Thymus (tissue), 11 donors: Measurements from ENCODE around the gene GCFC2. TPM values are rescaled to one million over a fixed set of nuclear protein-coding genes. Genes with fewer than 3 reads are reported as not detected.

Experiments used
- DNase-seq, 9 donors: peaks; one replicate each; pipeline ENCODE4 v3.0.0-alpha.2; 2013; ENCODE audit warnings: low spot score in 9 of 9, low read depth in 6 of 9, missing footprints in 1 of 9
- H3K27ac ChIP-seq, 2 donors: one replicate each; pipeline ENCODE4 v1.5.1; 2013; ENCODE audit warnings: control low read depth in 1 of 2, low read depth in 1 of 2, low read length in 1 of 2, mild to moderate bottlenecking in 1 of 2, moderate library complexity in 1 of 2
- H3K27me3 ChIP-seq, 2 donors: one replicate each; pipeline ENCODE4 v1.5.1; 2013; ENCODE audit warnings: low read length in 1 of 2; ENCODE audit not compliant: control insufficient read depth in 2 of 2, insufficient read depth in 1 of 2
- H3K36me3 ChIP-seq, 2 donors: one replicate each; pipeline ENCODE4 v1.5.1; 2013; ENCODE audit warnings: low read length in 1 of 2, mild to moderate bottlenecking in 1 of 2, moderate library complexity in 1 of 2; ENCODE audit not compliant: control insufficient read depth in 2 of 2, insufficient read depth in 2 of 2
- H3K4me1 ChIP-seq, 2 donors: one replicate each; pipeline ENCODE4 v1.5.1; 2013; ENCODE audit warnings: low read length in 2 of 2; ENCODE audit not compliant: control insufficient read depth in 2 of 2, insufficient read depth in 2 of 2
- H3K4me3 ChIP-seq, 2 donors: one replicate each; pipeline ENCODE4 v1.5.1; 2013; ENCODE audit warnings: low read length in 2 of 2, control low read depth in 1 of 2, mild to moderate bottlenecking in 1 of 2
- H3K9me3 ChIP-seq, 2 donors: one replicate each; pipeline ENCODE4 v1.5.1; 2013; ENCODE audit warnings: low read length in 1 of 2, mild to moderate bottlenecking in 1 of 2; ENCODE audit not compliant: control insufficient read depth in 2 of 2, insufficient read depth in 1 of 2
- WGBS: extraction: QIAGEN DNeasy Blood & Tissue Kit; methylation state at CpG from one replicate; pipeline ENCODE4 v1.1.7; 2013; 5-methylcytosine and 5-hydroxymethylcytosine counted together
- polyA plus RNA-seq: library from polyadenylated mRNA; stranded (reverse); fragments of 200-250 nt; gene quantifications from one replicate; pipeline ENCODE4 v1.2.3, GENCODE V29; 2013
- total RNA-seq: library from RNA; stranded (reverse); fragments of 120-200 nt; gene quantifications from one replicate; pipeline ENCODE4 v1.2.4, GENCODE V29; 2013
- donor health status: healthy.

Gene GCFC2
- total and polyA plus RNA-seq, 2 donors, result 30.3 to 46.5 TPM

DNA sequence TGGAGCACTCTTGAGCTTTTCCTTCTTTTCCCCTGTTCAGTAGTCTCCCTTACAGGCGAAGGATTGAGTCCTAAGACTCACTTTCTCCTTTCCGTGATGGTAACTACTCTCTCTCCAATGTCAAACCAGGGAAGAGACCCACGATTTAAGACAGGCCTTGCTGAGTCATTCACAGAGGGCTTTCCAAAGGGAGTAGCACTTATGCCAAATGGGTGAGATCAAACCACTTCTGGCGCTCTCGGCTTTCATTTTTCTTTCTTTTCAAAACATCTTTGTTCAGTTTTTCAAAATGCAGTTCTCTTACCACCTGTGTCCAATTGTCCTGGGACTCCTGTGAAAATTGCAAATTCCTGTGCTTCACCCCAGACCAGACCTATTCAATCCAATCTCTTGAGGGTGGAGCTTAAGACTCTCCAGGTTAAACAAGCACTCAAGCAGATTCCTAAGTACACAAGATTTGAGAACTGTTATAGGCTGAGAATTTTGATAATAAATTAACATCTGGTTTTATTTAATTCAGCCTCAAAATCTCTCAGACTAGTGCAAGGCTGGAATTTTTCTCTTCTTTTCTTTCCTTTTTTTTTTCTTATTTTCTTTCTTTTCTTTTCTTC, 78.5 kb downstream of the GCFC2 start:
- no peaks in the 10 kb centered on the region for H3K9me3 ChIP-seq
- no peak for DNase-seq
- H3K27me3 ChIP-seq, result no peaks in the 10 kb centered on the region
- H3K27ac ChIP-seq, result no peak overlapping the region
- H3K36me3 ChIP-seq, result no peaks in the 10 kb centered on the region
- no peaks in the 10 kb centered on the region for H3K4me1 ChIP-seq
- WGBS, result 81% methylated on average over 5 of the region's 5 CpGs
- H3K4me3 ChIP-seq, result no peak overlapping the region

DNA sequence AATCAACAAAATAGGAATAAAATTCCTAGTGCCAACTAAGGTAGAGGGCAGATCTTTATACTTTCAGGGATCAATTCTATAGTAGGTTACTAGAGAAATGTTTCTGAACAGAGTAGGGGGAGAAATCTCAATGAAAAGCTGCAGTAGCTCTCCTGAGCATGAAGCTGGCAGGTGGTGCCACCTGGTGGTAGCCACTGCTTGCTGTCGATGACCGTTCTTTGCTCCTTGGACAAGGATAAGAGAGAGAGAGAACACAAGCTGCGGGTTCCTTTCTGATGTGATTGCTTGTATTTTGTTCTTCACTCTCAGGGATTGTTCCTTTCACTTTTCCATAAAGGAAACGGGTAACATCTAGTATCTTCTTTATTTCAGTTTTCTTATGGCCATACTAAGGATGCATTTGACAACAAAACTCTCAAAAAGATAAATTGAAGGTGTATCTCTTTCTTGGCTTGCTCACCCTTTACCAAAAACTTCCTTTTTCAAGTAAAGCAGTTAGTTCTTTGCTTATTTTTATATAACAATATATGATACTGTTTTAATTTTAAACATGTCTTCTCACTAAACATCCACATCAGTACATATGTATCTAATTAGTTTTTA, 82.7 kb downstream of the GCFC2 start:
- H3K27me3 ChIP-seq, result no peaks in the 10 kb centered on the region
- no peak overlapping the region for H3K27ac ChIP-seq
- no peak overlapping the region for H3K4me3 ChIP-seq
- H3K4me1 ChIP-seq, result no peaks in the 10 kb centered on the region
- no peaks in the 10 kb centered on the region for H3K9me3 ChIP-seq
- DNase-seq, result peak in 8 of 9 donors; percentile 34 to 80 (median 62)
- H3K36me3 ChIP-seq, result no peaks in the 10 kb centered on the region
- WGBS, result 3% methylated on average over 4 of the region's 4 CpGs

DNA sequence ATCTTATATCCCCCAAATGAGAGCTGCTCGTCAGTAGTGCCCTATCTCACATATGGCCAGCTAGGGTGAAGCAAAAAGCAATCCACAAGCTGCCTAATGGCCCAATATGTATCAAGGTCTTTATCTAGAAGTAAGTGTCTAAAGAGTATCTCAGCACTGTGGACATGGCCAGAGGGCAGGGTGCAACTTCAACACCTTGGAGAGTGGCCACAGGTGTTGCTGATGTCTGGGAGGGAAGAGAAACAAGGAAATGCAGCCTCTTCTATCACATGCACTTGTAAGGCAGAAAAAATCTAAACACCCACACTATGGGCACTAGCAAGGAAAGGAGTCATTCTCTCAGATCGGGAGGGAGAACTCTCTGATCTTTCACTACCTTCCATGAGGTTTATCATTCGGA, 87.8 kb downstream of the GCFC2 start:
- H3K27ac ChIP-seq, result no peak overlapping the region
- H3K4me3 ChIP-seq, result no peak overlapping the region
- no peaks in the 10 kb centered on the region for H3K27me3 ChIP-seq
- H3K36me3 ChIP-seq, result no peaks in the 10 kb centered on the region
- WGBS, result 93% methylated on average over 3 of the region's 3 CpGs
- no peaks in the 10 kb centered on the region for H3K4me1 ChIP-seq
- no peak for DNase-seq
- no peaks in the 10 kb centered on the region for H3K9me3 ChIP-seq

DNA sequence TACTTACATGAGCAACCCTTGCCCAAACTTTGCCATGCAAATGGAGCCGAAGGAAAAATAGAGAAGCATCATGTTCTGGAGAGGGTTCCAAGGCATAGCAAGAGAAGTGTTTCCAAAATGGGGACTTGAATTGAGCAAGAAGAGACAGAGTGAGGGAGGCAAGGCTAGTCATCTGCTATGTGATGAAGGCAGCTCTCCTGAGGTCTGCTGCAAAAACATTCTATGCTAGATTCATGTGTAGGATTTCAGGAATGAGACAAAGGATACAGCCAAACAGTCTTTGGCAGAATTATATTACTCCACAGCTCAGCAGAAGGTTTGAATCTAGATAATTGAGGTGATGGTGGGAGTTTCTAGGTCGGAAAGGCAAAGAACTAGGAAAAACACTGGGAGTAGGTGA, 88.2 kb downstream of the GCFC2 start:
- H3K27ac ChIP-seq, result no peak overlapping the region
- no peak overlapping the region for H3K4me3 ChIP-seq
- no peaks in the 10 kb centered on the region for H3K4me1 ChIP-seq
- H3K36me3 ChIP-seq, result no peaks in the 10 kb centered on the region
- no peak for DNase-seq
- no peaks in the 10 kb centered on the region for H3K27me3 ChIP-seq
- 48% methylated on average over 2 of the region's 2 CpGs for WGBS
- no peaks in the 10 kb centered on the region for H3K9me3 ChIP-seq

DNA sequence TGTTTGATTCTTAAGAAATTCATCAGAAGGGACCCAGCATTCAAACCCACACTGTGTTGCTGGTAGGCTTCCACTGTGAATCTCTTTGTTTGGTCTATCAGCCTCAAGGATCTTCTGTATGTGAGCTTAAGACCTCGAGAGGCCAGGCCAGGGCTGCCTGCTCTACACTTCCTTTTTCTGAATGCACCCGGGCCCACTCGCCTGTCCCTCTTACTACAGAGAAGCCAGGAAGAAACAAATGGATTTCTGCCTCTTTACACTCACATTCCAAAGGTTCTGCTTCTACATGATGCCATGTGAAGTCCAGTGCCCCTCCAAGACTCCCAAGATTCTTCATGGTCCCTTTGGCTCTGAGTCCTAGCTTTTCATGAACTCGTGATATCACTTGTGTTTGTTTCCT, 89.5 kb downstream of the GCFC2 start:
- no peak for DNase-seq
- 68% methylated on average over 4 of the region's 4 CpGs for WGBS
- no peaks in the 10 kb centered on the region for H3K9me3 ChIP-seq
- H3K4me1 ChIP-seq, result no peaks in the 10 kb centered on the region
- H3K27me3 ChIP-seq, result no peaks in the 10 kb centered on the region
- H3K27ac ChIP-seq, result no peak overlapping the region
- H3K4me3 ChIP-seq, result no peak overlapping the region
- H3K36me3 ChIP-seq, result no peaks in the 10 kb centered on the region

DNA sequence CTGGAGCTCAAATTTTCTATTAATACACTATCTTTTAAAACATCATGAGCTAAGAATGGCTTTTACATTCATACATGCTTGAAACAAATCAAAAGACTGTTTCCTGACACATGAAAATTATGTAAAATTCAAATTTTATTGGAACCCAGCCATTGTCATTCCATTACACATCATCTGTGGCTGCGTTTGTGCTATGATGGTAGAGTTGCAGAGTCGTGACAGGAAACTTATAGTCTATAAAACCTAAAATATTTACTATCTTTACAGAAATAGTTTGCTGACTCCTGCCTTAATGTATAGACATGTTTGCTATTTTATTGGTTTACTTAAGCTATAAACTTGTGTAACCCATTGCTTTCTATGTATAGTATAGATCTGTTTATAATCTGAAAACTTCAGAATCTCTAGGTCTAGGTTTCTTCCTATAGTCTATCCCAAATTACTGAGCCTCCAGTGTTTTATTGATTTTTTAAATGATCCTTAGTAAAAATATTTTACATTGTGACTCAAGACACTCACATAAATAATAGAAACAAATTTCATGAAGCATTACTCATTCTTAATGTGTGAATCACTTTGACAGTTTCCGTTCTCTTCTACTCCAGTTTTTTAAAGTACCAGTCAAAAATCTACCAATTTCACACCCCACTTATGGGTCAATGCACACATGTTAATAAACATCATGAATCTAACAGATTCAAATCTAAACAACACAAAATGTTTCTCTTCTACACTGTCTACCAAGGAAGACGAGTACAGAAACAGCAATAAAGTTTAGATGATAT, 90.6 kb downstream of the GCFC2 start:
- WGBS, result 95% methylated on average over 4 of the region's 4 CpGs

DNA sequence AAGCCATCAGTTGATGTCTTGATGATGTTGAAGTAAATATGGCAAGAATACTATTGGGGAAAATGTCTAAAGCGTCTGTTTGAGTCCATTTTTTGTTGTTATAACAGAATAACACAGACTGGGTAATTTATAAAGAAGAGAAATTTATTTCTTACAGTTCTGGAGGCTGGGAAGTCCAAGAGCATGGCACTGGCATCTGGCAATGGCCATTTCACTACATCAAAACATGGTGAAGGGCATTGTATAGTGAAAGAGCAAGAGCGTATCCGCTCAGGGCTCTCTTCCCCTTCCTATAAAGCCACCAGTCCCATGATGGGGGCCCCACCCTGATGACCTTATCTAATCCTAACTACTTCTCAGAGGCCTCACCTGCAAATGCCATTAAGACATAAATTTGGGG, 93.8 kb downstream of the GCFC2 start:
- H3K9me3 ChIP-seq, result no peaks in the 10 kb centered on the region
- H3K27me3 ChIP-seq, result no peaks in the 10 kb centered on the region
- H3K4me1 ChIP-seq, result no peaks in the 10 kb centered on the region
- WGBS, result 95% methylated on average over 3 of the region's 3 CpGs
- H3K4me3 ChIP-seq, result no peak overlapping the region
- DNase-seq, result no peak
- H3K27ac ChIP-seq, result no peak overlapping the region
- H3K36me3 ChIP-seq, result no peaks in the 10 kb centered on the region

More for the DNA sequence above, 90.6 kb downstream of the GCFC2 start:
- H3K27me3 ChIP-seq, result no peaks in the 10 kb centered on the region
- H3K9me3 ChIP-seq, result no peaks in the 10 kb centered on the region
- H3K36me3 ChIP-seq, result no peaks in the 10 kb centered on the region
- H3K4me1 ChIP-seq, result no peaks in the 10 kb centered on the region
- no peak overlapping the region for H3K27ac ChIP-seq
- no peak overlapping the region for H3K4me3 ChIP-seq
- no peak for DNase-seq

DNA sequence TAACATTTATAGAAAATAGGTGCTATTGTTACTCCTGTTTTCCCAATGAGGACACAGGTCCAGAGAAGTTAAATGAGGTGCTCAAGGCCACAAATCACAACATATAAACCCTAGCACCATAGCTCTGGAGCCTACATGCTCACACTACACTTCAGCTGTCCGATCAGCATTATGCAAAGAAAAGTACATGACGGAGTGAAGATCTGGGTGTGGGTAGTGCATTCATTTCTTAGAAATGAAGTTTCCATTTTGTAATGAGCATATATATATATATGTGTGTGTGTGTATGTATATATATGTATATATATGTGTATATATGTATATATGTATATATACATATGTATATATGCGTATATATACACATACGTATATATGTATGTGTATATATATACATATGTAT, 94.3 kb downstream of the GCFC2 start:
- Histone ChIP-seq H3K9me3 (no peaks in the 10 kb centered on the region), H3K4me1 (no peaks in the 10 kb centered on the region), H3K4me3 (no peak overlapping the region), H3K36me3 (no peaks in the 10 kb centered on the region), H3K27ac (no peak overlapping the region), H3K27me3 (no peaks in the 10 kb centered on the region)
- no peak for DNase-seq
- 95% methylated on average over 4 of the region's 4 CpGs for WGBS

DNA sequence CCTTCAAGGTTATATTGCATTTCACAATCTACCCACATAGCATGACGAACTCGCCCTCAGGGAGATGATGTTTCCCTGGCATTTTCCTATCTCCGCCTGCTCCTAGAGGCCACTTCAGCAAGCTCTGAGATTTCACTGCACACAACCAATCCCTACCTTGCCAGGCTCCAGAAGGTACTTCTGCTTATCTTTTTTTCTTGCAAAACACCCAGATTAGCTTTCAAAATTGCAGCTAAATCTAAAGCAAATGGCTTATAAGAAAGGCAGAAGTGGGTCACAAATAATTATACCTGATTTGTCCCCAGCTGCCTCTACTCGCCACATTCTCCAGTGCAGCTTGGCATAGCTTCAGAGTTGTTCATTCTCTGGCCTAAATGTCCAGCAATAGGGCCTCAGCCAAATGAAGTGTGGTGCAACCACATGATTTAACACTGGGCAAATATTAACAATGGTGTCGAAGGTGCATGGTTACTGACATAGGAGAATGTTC, 96.5 kb downstream of the GCFC2 start:
- Histone ChIP-seq H3K4me3 (no peak overlapping the region), H3K27me3 (peaks cover 0 to 7% of the 10 kb centered on the region in 2 donors), H3K27ac (no peak overlapping the region), H3K36me3 (no peaks in the 10 kb centered on the region), H3K4me1 (no peaks in the 10 kb centered on the region), H3K9me3 (no peaks in the 10 kb centered on the region)
- no peak for DNase-seq
- 95% methylated on average over 5 of the region's 5 CpGs for WGBS
